Activated CD8-positive, alpha-beta memory T cell treated with anti-CD3 and anti-CD28 coated beads, Interleukin-2, amount 50 U/mL, for 48 hours (primary cell): ENCODE measurements around the gene TDRD9.

Experiments
- DNase-seq: peaks from one replicate; pipeline ENCODE4 v3.0.0-alpha.2; 2020

Gene TDRD9

GRCh38 chr14:104093366-104094055, 165.3 kb downstream of the TDRD9 start:
- no peak for DNase-seq

DNA sequence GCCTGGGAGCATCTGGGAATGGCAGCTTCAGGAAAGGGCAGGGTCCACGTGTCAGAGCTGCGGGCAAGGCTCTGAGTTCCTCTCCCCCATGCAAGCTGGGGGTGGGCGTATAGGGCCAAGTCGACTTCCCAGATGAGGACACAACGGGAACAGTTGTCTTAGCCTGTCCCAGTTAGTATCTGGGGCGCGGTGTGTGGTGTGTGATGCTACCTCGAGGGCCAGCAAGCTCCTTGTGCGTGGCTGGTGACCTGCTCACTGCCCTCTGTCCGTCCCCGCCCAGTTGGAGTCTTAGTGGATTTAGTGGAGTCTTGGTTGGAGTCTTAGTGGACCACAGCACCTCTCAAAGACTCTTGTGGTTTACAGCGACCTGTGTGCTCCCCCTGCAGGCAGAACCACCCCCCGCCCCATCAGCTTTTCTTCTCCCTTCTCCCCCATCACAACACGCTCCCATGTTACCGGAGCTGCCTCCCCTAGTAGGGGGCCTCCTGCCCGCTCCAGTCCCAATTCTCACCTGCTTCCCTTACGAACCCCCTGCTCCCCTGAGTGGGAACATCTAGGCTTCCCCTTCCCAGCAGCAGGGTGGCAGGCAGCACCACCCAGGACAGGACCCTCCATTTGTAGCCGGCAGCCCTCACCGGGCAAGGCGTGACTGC, 165.9 kb downstream of the TDRD9 start:
- no peak for DNase-seq

GRCh38 chr14:104094709-104095425, 166.6 kb downstream of the TDRD9 start:
- DNase-seq: peak; percentile 98

DNA sequence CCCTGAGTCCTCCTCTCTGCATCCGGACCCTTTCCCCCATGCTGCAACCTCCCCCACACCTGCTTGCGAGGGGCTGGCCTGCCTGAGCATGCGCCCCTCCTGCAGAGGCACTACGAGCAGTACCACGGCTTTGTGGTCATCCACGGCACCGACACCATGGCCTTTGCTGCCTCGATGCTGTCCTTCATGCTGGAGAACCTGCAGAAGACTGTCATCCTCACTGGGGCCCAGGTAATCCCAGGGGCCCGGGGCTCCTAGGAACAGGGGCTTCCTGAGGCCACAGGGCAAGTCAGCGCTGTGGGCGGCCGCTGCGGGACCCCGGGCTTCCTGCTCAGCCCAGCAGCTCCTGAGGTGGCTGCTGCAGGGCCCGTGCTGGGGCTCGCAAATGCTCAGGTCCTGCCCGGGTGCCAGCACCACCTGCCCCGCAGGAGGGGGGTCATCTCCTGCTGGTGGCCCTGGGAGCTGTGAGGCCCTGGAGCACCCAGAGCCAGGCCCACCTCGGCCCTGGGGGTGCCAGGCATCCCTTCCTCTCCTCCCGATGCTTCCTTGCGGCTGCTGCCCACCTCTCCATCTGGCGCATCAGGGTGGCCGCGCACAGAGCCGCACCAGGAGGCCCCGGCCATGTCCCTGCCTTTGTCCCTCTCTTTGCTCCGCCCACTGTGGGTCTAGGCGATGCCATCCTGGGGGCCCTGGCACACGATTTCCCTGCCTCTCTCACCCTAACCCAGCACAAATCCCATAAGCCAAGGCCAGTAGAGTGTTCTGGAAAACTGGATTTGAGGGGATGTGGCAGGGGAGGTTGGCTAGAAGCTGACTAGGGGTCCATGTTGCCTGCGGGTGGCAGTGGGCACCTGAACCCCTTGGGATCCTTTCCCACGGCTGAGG, 167.4 kb downstream of the TDRD9 start:
- DNase-seq: no peak

DNA sequence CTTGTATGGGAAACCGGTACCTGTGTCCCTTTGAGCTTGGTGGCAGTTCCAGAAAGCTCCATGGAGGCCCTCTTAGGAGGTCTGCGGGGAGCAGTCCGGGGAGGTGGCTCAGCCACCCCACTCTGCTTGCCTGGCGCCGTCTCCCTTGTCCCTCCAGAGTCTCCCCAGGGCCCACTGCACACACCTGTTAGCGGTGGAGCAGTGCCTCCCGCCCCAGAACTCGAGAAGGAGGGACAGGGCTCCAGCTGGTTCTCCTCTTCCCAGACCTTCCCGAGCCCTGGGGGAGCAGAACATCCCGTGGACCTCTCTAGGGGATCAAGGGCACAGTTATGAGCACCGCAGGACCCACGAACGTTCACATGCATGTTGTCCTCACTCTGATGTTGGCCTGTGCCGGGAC, 168.1 kb downstream of the TDRD9 start:
- no peak for DNase-seq

- DNase-seq: no peak
Measured at GRCh38 chr14:104096751-104097700, 168.8 kb downstream of the TDRD9 start.

GRCh38 chr14:104098272-104099095, 170.2 kb downstream of the TDRD9 start:
- no peak for DNase-seq

DNA sequence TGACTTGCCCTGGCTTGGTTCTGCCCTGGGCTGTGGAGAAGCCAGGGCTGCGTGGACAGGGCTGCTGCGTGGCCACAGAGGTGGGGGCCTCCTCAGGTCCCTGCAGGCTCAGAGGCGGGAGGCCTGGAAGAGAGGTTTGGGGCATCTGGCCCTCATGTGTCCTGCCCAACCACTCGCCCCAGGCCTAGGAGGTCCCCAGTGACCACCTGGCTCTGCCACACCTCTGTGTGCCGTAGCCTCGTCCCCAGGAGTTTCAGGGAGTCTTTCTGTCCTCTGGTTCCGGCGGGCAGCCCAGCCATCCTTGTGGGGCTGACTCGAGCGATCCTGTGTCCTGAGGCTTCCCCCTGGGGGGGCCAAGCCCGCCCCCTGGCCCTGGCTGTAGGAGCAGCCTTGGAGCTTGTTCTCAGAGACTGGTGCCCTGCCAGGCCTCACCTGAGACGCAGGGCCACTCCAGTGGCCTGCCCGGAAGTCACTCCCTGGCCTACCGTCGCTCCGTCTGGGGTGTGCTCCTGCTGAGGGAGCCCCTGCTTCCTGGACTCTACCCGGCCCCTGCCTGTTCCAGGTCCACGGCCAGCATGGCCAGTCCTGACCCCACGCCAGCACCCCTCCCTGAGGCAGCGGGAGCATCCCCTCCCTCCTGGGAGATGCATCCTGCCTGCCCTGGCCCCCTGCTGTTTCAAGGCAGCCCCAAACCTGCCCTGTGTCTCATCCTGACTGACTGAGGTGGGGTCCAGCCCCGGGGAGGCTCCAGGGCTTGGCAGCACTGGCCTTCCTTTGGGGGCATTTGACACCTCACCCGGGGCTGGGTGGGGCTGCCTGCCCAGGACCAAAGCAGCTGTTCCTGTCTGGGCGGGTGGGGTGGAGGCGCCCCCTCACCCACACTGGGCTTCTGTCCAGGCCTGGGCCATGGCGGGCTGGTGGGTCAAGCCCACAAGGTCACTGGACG, 171.1 kb downstream of the TDRD9 start:
- no peak for DNase-seq

DNA sequence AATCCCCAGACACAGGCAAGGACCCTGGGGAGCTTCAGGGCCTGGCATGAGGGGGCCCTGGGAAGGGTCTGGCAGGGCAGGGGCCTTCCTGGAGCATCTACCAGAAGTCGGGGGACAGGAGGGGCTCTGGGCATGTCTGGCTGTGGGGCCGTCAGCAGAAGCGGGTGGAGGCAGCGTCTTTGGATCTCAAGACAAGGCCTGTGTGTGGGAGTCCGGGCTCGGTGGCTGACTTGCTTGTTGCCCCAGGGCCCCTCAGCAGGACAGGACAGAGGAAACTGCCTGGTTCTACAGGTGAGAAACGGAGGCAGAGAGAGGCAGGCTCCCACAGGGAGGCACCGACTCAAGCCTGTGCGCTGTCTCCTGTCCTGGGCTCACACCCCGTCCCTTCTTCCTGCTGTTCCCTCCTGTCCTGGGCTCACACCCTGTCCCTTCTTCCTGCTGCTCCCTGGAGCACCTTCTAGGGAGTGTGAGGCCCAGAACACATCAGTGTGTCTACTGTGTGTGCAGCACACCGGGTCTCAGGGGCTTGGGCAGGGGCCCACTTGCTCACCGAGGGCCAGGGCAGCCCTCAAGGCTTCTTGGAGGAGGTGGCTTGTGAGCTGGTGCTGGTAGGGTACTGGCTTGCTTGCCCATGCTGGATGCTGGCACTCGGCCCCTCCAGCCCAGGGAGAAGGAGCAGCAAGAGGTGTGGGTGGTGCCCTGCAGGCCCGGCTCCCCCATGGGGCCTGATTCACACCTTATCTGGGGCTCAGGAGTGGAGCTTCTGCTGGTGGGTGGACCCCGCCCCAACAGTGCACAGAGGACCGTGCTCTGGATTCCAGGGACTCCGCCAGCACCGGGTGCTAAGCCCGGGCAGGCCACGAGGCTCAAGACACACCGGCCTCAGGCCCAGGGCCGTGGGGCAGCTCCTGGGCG, 172.2 kb downstream of the TDRD9 start:
- no peak for DNase-seq

DNA sequence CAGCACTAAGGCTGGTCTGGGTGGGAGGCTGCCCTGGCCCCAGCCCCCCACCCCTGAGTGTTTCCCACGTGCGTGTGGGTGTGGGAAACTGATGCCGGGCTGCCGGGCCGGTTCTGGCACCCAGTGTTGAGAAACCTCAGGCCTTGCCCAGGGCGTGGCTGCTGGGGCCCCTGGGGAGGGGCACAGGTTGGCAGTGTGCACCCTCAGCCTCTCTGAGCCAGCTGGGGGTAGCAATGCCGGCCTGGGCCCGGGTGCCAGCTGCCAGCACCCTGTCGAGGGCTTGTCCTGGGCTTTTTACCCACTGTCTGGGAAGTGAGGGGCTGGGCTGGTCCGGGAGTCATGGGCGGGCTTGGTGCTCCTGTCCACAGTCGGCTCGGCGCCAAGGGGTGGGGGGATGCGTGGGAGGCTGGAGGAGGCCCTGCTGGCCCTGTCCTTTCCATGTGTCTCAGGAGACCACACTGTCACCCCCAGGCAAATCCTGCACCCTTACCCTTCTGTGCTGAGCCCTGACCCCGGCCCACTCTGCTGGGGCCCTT, 172.9 kb downstream of the TDRD9 start:
- DNase-seq: no peak

- no peak for DNase-seq
Measured at GRCh38 chr14:104101651-104102281, 173.5 kb downstream of the TDRD9 start.
